ENCODE data around the gene WWOX.

DNA sequence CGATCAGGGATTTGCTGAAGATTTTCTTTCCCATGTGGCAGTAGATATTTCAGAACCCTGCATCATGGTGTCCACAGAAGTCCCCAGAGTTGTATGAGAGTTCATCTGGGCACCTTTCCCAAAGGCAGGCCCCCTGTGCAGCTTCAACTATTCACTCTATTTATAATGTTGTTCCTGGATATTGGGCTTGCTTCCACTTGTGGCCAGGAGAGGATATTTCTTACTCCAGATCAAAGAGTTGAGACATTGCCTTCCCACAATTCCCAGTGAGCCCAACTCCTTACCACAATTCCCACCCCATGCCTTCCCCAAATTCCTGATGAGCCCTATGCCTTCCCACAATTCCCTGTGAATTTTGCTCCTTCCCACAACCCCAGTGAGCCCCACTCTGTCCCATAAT lies 206.9 kb downstream of the WWOX start:
- TF ChIP-seq, protein P1, sequence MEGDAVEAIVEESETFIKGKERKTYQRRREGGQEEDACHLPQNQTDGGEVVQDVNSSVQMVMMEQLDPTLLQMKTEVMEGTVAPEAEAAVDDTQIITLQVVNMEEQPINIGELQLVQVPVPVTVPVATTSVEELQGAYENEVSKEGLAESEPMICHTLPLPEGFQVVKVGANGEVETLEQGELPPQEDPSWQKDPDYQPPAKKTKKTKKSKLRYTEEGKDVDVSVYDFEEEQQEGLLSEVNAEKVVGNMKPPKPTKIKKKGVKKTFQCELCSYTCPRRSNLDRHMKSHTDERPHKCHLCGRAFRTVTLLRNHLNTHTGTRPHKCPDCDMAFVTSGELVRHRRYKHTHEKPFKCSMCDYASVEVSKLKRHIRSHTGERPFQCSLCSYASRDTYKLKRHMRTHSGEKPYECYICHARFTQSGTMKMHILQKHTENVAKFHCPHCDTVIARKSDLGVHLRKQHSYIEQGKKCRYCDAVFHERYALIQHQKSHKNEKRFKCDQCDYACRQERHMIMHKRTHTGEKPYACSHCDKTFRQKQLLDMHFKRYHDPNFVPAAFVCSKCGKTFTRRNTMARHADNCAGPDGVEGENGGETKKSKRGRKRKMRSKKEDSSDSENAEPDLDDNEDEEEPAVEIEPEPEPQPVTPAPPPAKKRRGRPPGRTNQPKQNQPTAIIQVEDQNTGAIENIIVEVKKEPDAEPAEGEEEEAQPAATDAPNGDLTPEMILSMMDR (IDR thresholded peaks at IDR 0.05; ENCODE audit: low read depth, low read length): no peak
- TF ChIP-seq POLR2A (IDR thresholded peaks at IDR 0.05; ENCODE audit: extremely low read depth, insufficient read length): no peak

Data from NB4 (cell line).